Measurements from ENCODE around the gene TSHZ1.

Gene TSHZ1

DNA sequence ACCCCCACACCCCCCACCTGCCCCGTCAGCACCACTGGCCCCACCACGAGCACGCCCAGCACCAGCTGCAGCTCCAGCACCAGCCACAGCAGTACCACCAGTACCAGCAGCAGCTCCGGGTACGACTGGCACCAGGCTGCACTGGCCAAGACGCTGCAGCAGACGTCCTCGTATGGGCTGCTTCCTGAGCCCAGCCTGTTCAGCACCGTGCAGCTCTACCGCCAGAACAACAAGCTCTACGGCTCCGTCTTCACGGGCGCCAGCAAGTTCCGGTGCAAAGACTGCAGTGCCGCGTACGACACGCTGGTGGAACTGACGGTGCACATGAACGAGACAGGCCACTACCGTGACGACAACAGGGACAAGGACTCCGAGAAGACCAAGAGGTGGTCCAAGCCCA is 75.3 kb downstream of the TSHZ1 start:
- Histone ChIP-seq H3K27ac (ENCODE audit: low read depth, low read length) (no peak overlapping the region), H3K9me3 (ENCODE audit: low read length) (no peaks in the 10 kb centered on the region), H3K4me3 (ENCODE audit: low read depth in 1 of 2, low read length in 2 of 2) (no peak overlapping the region), H3K4me1 (ENCODE audit: insufficient read depth, low read length) (no peaks in the 10 kb centered on the region), H3K9ac (ENCODE audit: low read length) (no peak overlapping the region), H3K36me3 (ENCODE audit: insufficient read depth, low read length) (peaks cover 25% of the 10 kb centered on the region), H3K27me3 (ENCODE audit: control insufficient read depth in 1 of 2, insufficient read depth in 2 of 2, low read length in 2 of 2) (no peaks in the 10 kb centered on the region)

DNA sequence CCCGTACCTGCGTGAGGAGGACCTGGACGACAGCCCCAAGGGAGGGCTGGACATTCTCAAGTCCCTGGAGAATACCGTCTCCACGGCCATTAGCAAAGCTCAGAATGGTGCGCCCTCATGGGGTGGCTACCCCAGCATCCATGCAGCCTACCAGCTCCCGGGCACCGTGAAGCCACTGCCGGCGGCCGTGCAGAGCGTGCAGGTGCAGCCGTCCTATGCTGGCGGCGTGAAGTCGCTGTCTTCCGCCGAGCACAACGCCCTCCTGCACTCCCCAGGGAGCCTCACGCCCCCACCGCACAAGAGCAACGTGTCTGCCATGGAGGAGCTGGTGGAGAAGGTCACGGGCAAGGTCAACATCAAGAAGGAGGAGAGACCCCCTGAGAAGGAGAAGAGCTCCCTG is 76.4 kb downstream of the TSHZ1 start:
- Histone ChIP-seq H3K9ac (ENCODE audit: low read length) (no peak overlapping the region), H3K27ac (ENCODE audit: low read depth, low read length) (no peak overlapping the region), H3K4me1 (ENCODE audit: insufficient read depth, low read length) (no peaks in the 10 kb centered on the region), H3K36me3 (ENCODE audit: insufficient read depth, low read length) (peaks cover 25% of the 10 kb centered on the region), H3K27me3 (ENCODE audit: control insufficient read depth in 1 of 2, insufficient read depth in 2 of 2, low read length in 2 of 2) (no peaks in the 10 kb centered on the region), H3K9me3 (ENCODE audit: low read length) (no peaks in the 10 kb centered on the region), H3K4me3 (ENCODE audit: low read depth in 1 of 2, low read length in 2 of 2) (no peak overlapping the region)

DNA sequence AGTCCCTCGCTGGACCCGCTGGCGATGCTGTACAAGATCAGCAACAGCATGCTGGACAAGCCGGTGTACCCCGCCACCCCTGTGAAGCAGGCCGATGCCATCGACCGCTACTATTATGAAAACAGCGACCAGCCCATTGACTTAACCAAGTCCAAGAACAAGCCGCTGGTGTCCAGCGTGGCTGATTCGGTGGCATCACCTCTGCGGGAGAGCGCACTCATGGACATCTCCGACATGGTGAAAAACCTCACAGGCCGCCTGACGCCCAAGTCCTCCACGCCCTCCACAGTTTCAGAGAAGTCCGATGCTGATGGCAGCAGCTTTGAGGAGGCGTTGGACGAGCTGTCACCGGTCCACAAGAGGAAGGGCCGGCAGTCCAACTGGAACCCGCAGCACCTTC is 77.1 kb downstream of the TSHZ1 start:
- Histone ChIP-seq H3K4me1 (ENCODE audit: insufficient read depth, low read length) (no peaks in the 10 kb centered on the region), H3K9me3 (ENCODE audit: low read length) (no peaks in the 10 kb centered on the region), H3K27ac (ENCODE audit: low read depth, low read length) (no peak overlapping the region), H3K9ac (ENCODE audit: low read length) (no peak overlapping the region), H3K4me3 (ENCODE audit: low read depth in 1 of 2, low read length in 2 of 2) (no peak overlapping the region), H3K27me3 (ENCODE audit: control insufficient read depth in 1 of 2, insufficient read depth in 2 of 2, low read length in 2 of 2) (no peaks in the 10 kb centered on the region), H3K36me3 (ENCODE audit: insufficient read depth, low read length) (peaks cover 25% of the 10 kb centered on the region)

DNA sequence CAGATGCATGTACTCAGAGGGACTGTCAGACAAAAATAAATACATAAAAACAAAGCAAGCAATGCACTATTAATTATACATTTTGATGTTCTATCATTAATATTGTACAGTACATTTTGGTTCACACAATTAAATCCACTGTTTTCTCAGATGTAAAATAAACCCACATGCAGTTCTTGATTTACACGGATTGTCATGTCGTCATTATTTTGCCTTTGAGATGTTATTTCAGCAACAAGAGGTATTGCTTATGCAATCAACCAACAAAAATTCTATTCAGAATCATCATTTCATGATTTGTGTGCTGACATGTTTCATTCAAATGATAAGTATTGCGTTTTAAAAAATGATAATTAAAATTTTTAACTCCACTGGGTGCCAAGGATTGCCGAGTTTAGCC is 79.2 kb downstream of the TSHZ1 start:
- H3K9ac ChIP-seq (ENCODE audit: low read length), result no peak overlapping the region
- no peak overlapping the region for H3K27ac ChIP-seq (ENCODE audit: low read depth, low read length)
- no peaks in the 10 kb centered on the region for H3K27me3 ChIP-seq (ENCODE audit: control insufficient read depth in 1 of 2, insufficient read depth in 2 of 2, low read length in 2 of 2)
- peaks cover 25% of the 10 kb centered on the region for H3K36me3 ChIP-seq (ENCODE audit: insufficient read depth, low read length)
- no peak overlapping the region for H3K4me3 ChIP-seq (ENCODE audit: low read depth in 1 of 2, low read length in 2 of 2)
- no peaks in the 10 kb centered on the region for H3K4me1 ChIP-seq (ENCODE audit: insufficient read depth, low read length)
- no peaks in the 10 kb centered on the region for H3K9me3 ChIP-seq (ENCODE audit: low read length)

DNA sequence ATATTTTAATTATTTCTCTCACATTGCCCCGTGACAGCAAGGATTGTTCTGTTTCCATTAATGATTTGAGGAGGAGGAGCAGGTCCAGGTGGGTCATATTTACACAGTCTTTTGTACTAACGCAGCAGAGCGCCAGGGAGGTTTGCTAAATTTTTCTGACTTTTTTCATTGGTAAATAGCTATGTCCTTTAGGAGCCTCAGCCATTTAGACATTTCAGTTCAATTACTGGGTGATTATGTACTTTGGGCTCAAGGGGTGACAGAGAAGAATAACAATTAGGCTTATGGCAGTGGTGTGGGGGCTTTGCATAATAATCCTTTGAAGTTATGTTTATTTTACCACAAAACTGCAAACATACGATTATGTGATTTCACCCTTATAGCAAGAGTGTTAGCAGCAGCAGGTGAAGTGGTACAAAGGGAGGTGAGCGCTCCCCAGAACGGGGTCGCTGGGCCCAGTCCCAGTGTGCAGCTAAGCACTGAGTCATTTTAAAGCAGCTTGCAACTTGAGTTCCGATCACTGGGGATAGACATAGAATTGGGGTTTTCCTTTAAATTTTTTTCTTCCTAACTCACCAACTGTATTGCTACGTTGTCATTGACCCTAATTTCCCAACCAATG is 80.3 kb downstream of the TSHZ1 start:
- Histone ChIP-seq H3K27ac (ENCODE audit: low read depth, low read length) (no peak overlapping the region), H3K9me3 (ENCODE audit: low read length) (no peaks in the 10 kb centered on the region), H3K4me1 (ENCODE audit: insufficient read depth, low read length) (no peaks in the 10 kb centered on the region), H3K9ac (ENCODE audit: low read length) (no peak overlapping the region), H3K27me3 (ENCODE audit: control insufficient read depth in 1 of 2, insufficient read depth in 2 of 2, low read length in 2 of 2) (no peaks in the 10 kb centered on the region), H3K36me3 (ENCODE audit: insufficient read depth, low read length) (peaks cover 24% of the 10 kb centered on the region), H3K4me3 (ENCODE audit: low read depth in 1 of 2, low read length in 2 of 2) (no peak overlapping the region)

DNA sequence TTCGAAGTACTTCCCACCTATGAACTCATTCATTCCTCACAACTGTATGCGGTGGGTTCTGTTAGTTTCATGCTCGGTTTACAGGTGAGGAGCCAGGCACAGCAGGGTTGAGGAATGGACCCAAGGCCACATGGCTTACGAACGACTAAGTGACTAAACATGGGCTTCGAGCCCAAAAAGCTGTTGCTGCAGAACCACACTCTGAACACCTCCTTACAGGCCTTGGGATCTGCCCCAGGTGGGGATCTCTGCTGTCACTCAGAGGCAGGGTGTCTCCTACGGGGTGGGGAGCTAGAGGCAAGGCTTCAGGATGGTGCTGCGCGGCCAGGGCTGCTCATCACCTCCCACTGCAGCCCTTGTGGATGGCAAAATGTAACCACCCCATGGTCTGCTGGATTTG is 80.9 kb downstream of the TSHZ1 start:
- H3K27me3 ChIP-seq (ENCODE audit: control insufficient read depth in 1 of 2, insufficient read depth in 2 of 2, low read length in 2 of 2), result no peaks in the 10 kb centered on the region
- H3K4me1 ChIP-seq (ENCODE audit: insufficient read depth, low read length), result no peaks in the 10 kb centered on the region

DNA sequence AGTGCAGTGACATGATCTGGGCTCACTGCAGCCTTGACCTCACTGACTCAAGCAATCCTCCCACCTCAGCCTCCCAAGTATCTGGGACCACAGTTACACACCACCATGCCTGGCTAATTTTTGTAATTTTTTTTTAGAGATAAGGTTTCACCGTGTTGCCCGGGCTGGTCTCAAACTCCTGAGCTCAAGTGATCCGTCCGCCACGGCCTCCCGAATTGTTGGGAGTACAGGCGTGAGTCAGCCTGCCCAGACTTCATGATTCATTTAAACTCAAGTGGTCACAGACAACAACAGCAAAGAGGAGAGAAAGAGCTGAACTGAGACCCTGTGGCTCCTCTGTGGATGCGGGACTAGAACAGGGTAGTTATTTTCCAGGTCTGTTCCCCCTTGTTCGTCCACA is 83.0 kb downstream of the TSHZ1 start:
- Histone ChIP-seq H3K36me3 (ENCODE audit: insufficient read depth, low read length) (no peaks in the 10 kb centered on the region), H3K9ac (ENCODE audit: low read length) (no peak overlapping the region), H3K4me1 (ENCODE audit: insufficient read depth, low read length) (no peaks in the 10 kb centered on the region), H3K9me3 (ENCODE audit: low read length) (no peaks in the 10 kb centered on the region), H3K4me3 (ENCODE audit: low read depth in 1 of 2, low read length in 2 of 2) (no peak overlapping the region), H3K27ac (ENCODE audit: low read depth, low read length) (no peak overlapping the region), H3K27me3 (ENCODE audit: control insufficient read depth in 1 of 2, insufficient read depth in 2 of 2, low read length in 2 of 2) (no peaks in the 10 kb centered on the region)

More for the DNA sequence above, 80.9 kb downstream of the TSHZ1 start:
- H3K27ac ChIP-seq (ENCODE audit: low read depth, low read length), result no peak overlapping the region
- H3K36me3 ChIP-seq (ENCODE audit: insufficient read depth, low read length), result peaks cover 18% of the 10 kb centered on the region
- no peaks in the 10 kb centered on the region for H3K9me3 ChIP-seq (ENCODE audit: low read length)
- no peak overlapping the region for H3K4me3 ChIP-seq (ENCODE audit: low read depth in 1 of 2, low read length in 2 of 2)
- no peak overlapping the region for H3K9ac ChIP-seq (ENCODE audit: low read length)

DNA sequence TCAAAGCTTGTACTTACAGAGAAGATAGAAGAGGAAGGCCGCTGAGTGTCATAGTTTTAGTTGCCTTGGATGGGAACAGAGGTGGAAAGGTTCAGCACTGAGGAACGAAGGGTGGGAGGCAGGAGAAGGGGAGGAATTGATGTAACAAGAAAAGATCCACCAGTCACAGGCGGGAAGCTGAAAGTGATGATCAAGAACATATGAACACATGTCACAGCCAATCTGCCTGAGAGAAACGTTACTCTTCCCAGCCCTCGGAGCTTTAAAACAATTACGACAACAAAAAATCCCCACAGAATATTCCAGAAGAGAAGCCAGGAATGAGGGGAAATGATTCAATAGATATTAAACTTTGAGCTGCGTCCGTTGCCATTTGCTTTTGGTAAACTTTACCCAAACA is 87.1 kb downstream of the TSHZ1 start:
- Histone ChIP-seq H3K27me3 (ENCODE audit: control insufficient read depth in 1 of 2, insufficient read depth in 2 of 2, low read length in 2 of 2) (no peaks in the 10 kb centered on the region), H3K4me1 (ENCODE audit: insufficient read depth, low read length) (no peaks in the 10 kb centered on the region), H3K9me3 (ENCODE audit: low read length) (no peaks in the 10 kb centered on the region), H3K36me3 (ENCODE audit: insufficient read depth, low read length) (no peaks in the 10 kb centered on the region), H3K4me3 (ENCODE audit: low read depth in 1 of 2, low read length in 2 of 2) (no peak overlapping the region), H3K9ac (ENCODE audit: low read length) (no peak overlapping the region), H3K27ac (ENCODE audit: low read depth, low read length) (no peak overlapping the region)

DNA sequence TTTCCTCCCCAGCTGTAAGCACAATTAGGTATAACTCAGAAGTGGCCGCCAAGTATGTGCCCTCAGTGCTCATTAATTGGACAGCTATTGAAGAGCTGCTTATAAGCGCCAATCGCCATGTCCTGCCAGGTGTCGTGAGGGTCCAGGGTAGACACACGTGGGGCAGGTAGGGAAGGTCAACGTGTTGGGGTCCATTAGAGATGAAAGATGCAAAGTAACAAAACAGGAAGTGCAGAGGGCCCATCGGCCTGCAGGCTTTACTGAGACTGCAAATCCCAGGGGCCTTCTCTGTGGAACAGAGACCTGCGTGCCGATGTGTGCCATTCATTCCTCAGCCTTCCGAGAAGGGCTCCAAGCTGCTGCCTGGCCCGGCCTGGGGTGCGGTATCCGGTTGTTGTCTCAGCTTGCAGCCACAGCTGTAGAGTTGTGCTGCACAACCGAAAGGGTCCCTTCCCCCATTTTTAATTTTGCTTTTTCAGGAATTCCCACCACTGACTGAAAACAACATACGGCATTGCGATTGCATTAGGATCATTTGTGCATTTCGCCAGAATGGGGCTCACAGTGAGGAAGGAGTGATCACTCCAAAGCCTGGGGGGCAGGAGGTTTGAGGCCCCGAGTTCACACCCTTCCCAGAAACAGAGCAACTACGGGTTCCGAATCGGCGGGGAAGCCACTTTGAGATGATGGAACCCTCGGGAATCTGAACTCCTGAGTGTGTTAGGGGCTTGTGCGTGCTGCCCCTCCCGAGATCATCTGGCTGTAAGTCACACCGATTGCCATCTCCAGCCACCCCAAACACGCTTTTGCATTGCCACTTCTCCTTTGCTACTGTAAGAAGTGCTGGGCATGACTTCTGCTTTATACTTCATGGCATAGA is 94.3 kb downstream of the TSHZ1 start:
- H3K27me3 ChIP-seq (ENCODE audit: control insufficient read depth in 1 of 2, insufficient read depth in 2 of 2, low read length in 2 of 2), result no peaks in the 10 kb centered on the region
- no peaks in the 10 kb centered on the region for H3K36me3 ChIP-seq (ENCODE audit: insufficient read depth, low read length)
- H3K4me3 ChIP-seq (ENCODE audit: low read depth in 1 of 2, low read length in 2 of 2), result no peak overlapping the region
- no peak overlapping the region for H3K27ac ChIP-seq (ENCODE audit: low read depth, low read length)
- no peaks in the 10 kb centered on the region for H3K4me1 ChIP-seq (ENCODE audit: insufficient read depth, low read length)
- no peak overlapping the region for H3K9ac ChIP-seq (ENCODE audit: low read length)
- no peaks in the 10 kb centered on the region for H3K9me3 ChIP-seq (ENCODE audit: low read length)

DNA sequence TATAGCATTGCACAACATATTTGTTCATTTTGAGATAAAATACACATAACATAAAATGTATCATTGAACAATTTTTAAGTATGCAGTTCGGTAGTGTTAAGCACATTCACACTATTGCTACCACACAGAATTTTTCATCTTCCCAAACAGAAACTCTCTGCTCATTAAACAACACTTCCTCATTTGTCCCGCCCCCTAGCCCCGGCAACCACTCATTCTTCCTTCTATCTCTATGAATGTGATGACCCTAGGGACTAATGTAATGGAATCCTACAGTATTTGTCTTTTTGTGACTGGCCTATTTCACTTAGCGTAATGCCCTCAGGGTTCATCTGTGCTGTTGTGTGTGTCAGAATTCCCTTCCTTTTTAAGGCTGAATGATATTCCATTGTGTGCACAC is 95.4 kb downstream of the TSHZ1 start:
- Histone ChIP-seq H3K9me3 (ENCODE audit: low read length) (no peaks in the 10 kb centered on the region), H3K27ac (ENCODE audit: low read depth, low read length) (no peak overlapping the region), H3K4me3 (ENCODE audit: low read depth in 1 of 2, low read length in 2 of 2) (no peak overlapping the region), H3K9ac (ENCODE audit: low read length) (no peak overlapping the region), H3K4me1 (ENCODE audit: insufficient read depth, low read length) (no peaks in the 10 kb centered on the region), H3K27me3 (ENCODE audit: control insufficient read depth in 1 of 2, insufficient read depth in 2 of 2, low read length in 2 of 2) (no peaks in the 10 kb centered on the region), H3K36me3 (ENCODE audit: insufficient read depth, low read length) (no peaks in the 10 kb centered on the region)

DNA sequence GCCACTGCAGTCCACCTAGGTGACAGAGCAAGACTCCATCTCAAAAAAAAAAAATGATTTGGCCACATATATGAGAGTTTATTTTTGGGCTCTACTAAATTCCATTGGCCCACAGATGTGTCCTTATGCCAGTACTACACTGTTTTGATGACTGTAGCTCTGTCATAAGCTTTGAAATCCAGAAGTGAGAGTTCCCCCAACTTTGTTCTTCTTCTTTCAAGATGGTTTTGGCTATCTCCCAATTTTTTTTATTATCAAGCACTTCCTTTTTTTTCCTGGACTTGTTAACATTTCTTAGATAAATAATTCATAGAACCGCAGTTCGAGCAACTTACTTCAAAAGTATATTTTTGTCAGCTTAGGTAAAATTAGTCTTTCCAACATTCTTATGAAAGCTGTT is 96.9 kb downstream of the TSHZ1 start:
- Histone ChIP-seq H3K9ac (ENCODE audit: low read length) (no peak overlapping the region), H3K27me3 (ENCODE audit: control insufficient read depth in 1 of 2, insufficient read depth in 2 of 2, low read length in 2 of 2) (no peaks in the 10 kb centered on the region)

DNA sequence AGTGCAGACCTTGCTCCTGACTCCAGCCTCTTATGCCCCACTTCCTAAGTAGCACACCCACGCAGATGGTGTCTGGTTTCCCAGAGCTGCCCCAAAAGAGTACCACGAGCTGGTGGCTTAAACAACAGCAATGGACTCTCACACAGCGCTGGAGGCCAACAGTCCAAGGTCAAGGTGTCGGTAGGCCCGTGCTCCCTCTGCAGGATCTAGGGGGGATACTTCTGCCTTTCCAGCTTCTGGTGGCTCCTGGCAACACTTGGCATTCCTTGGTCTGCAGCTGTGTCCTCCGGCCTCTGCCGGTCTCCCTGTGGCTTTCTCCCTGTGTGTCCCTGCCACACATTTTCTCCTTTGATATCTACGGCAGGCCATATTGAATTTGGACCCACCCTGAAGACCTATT is 99.0 kb downstream of the TSHZ1 start:
- no peaks in the 10 kb centered on the region for H3K4me1 ChIP-seq (ENCODE audit: insufficient read depth, low read length)
- H3K9me3 ChIP-seq (ENCODE audit: low read length), result no peaks in the 10 kb centered on the region
- H3K36me3 ChIP-seq (ENCODE audit: insufficient read depth, low read length), result no peaks in the 10 kb centered on the region
- no peak overlapping the region for H3K4me3 ChIP-seq (ENCODE audit: low read depth in 1 of 2, low read length in 2 of 2)
- no peaks in the 10 kb centered on the region for H3K27me3 ChIP-seq (ENCODE audit: control insufficient read depth in 1 of 2, insufficient read depth in 2 of 2, low read length in 2 of 2)
- H3K9ac ChIP-seq (ENCODE audit: low read length), result no peak overlapping the region
- no peak overlapping the region for H3K27ac ChIP-seq (ENCODE audit: low read depth, low read length)

More for the DNA sequence above, 96.9 kb downstream of the TSHZ1 start:
- Histone ChIP-seq H3K4me1 (ENCODE audit: insufficient read depth, low read length) (no peaks in the 10 kb centered on the region), H3K36me3 (ENCODE audit: insufficient read depth, low read length) (no peaks in the 10 kb centered on the region), H3K4me3 (ENCODE audit: low read depth in 1 of 2, low read length in 2 of 2) (no peak overlapping the region), H3K9me3 (ENCODE audit: low read length) (no peaks in the 10 kb centered on the region), H3K27ac (ENCODE audit: low read depth, low read length) (no peak overlapping the region)
